ENCODE data around the gene BICRA.

GRCh38 chr19:47623921-47624391 is 15.0 kb downstream of the BICRA start:
- TF ChIP-seq EZH2 (optimal IDR thresholded peaks at IDR 0.05; ENCODE audit: low read depth, low read length) (no peak), CTCF (IDR thresholded peaks at IDR 0.05; ENCODE audit: low read length) (no peak), EZH2phosphoT487 (IDR thresholded peaks at IDR 0.05; ENCODE audit: low read length) (no peak)
